LoVo (cell line): ENCODE measurements around the gene TBC1D8B.
A peak's percentile ranks its signal among the peaks of the same experiment; 100 is the strongest.
"Not testable (repeated sequence)": the region's sequence is repeated elsewhere in the genome, so short reads cannot be mapped to it uniquely, and the experiment has no call there.

Experiments used
- DNase-seq: peaks from one replicate; pipeline ENCODE4 v3.0.0-alpha.2; 2016; ENCODE audit warnings: low spot score

Gene TBC1D8B

DNA sequence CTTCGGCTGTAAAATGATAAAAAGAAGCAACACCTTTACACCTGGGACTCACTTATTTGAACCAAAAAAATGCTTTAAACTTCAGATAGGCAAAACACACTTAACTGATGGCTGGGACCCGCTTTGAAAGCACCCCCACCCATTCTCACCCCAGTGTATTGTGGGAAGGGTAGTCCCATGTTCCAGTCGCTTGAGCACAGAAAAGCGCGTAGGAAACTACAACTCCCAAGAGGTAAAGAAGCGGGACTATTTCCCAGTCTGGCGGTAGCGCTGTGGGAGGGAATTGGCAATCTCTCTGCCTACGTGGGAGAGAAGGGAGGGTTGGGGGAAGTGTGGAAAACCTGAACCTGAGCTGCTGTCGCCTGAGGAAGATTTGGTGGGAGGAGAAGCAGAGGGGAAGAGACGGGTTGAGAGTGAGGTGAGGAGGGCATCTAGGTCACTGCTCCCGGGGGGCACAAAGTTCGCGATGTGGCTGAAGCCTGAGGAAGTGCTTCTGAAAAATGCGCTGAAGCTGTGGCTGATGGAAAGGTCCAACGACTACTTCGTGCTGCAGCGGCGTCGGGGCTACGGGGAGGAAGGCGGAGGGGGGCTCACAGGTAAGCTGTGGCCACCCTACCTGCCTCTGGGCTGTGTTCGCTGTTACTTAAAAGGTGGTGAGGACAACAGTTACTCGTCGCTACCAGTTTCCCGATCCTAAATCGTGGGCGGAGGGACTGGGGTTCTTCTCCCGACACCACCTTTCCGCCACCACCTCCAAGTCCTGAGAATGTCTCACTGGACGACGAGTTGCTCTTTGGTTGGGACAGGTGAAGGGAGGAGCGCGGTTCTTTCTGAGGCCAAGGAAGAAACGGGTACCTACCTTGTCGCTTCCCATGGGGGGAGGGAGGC is at the start of gene TBC1D8B:
Gene TBC1D8B (plus strand): TSS at position 286 of the 888 bp plus-strand sequence. CDS start 181 bp downstream, at position 467.
- peak; percentile 82 for DNase-seq

DNA sequence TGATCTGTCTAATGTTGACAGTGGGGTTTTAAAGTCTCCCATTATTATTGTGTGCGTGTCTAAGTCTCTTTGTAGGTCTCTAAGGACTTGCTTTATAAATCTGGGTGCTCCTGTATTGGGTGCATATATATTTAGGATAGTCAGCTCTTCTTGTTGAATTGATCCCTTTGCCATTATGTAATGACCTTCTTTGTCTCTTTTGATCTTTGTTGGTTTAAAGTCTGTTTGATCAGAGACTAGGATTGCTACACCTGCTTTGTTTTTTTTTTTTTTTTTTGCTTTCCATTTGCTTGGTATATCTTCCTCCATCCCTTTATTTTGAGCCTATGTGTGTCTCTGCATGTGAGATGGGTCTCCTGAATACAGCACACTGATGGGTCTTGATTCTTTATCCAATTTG is 33.2 kb upstream of the TBC1D8B start:
- DNase-seq: not testable (repeated sequence)

GRCh38 chrX:106774981-106775380 is 27.5 kb upstream of the TBC1D8B start:
- no peak for DNase-seq

DNA sequence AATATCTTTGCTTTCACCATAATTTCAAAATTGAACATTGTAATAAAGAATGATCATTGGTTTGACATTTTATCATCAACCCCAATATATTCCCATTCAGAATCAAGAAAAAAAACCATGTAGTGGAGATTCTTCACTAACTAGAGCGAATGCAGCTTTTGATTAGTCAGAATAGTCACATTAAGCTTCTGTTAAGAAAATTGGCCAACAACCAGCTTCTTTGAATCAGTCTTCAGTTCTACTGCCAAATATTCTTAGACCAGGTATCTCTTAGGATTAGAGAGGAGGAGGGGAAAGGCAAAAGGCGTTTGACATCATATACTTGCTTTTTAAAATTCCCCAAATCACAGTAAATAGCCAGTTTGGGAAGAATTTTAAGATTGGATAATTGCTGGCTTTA is 22.2 kb upstream of the TBC1D8B start:
- DNase-seq: no peak

DNA sequence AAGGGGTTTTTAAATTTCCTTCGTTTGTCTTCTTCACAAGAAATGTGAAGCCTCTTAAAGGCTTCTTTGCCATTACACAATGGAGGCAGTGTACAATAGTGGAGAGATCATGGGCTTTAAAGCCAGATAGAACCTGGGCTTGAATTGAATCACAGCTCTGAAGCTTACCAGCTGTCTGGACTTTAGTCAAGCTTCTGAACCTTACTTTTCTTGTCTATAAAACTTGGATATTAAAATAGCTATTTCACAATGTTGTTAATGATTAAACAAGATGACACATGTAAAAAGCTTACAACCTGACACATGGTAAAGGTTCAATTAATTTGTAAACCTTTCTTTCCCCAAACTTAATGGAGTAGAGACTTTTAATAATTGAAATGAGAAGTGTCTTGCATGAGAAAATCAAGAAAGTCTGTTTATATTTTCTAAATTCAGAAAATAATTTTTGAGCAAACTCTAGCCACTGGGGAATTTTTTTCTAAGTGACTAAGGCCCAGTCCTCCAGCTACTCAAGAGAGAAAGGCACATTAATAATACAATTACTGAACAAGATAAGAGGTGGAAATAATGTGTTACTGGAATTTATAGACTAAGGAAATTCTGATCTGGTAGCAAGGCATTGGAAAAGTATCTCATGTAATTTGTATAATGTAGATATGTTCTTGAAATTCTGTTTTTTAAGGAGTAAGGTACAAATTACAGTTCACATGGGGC is 21.7 kb upstream of the TBC1D8B start:
- peak; percentile 53 for DNase-seq

- no peak for DNase-seq
Observed at GRCh38 chrX:106783716-106784115, 18.8 kb upstream of the TBC1D8B start.

GRCh38 chrX:106791495-106791894 is 11.0 kb upstream of the TBC1D8B start:
- DNase-seq: no peak

- no peak for DNase-seq
Observed at GRCh38 chrX:106802063-106802387, 448 bp upstream of the TBC1D8B start.

DNA sequence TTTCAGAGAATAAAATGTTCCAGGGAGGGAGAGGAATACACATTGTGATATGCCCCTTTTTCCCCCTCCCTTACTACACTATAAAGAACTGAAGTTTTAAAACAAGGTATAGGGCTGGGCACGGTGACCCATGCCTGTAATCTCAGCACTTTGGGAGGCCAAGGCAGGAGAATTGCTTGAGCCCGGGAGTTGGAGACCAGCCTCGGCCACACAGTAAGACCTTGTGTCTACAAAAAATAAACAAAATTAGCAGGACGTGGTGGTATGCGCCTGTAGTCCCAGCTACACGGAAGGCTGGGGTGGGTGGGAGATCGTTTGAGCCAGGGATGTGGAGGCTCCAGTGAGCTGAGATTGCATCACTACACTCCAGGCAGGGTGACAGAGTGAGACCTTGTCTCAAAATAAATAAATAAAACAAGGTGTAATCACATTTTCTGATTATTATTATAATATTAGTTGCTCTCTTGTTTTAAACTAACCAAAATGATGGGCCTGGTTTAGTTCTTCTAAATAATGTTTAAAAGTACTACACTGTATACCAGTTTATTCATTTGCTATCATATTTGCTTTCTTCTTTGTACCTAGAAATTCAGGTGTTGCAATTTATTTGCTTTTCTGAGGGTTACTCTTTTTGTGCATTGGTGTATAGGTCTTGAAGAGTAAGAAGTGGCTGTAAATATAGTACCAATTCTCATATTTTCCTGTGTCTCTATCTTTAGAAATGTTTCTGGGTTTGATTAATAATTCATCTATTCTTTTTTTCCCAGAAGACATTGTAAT is 8.8 kb downstream of the TBC1D8B start:
- DNase-seq: no peak

DNA sequence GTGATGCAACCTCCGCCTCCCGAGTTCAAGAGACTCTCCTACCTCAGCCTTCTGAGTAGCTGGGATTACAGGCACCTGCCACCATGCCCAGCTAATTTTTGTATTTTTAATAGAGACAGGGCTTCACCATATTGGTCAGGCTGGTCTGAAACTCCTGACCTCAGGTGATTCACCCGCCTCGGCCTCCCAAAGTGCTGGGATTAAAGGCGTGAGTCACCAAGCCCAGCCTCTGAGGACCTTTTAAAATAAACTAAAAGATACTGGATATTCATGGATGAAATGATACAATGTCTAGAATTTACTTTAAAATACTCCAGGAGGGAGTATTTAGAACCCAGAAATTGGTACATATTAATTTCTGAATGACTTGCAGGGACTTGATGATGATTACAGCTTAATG is 10.5 kb downstream of the TBC1D8B start:
- not testable (repeated sequence) for DNase-seq

DNA sequence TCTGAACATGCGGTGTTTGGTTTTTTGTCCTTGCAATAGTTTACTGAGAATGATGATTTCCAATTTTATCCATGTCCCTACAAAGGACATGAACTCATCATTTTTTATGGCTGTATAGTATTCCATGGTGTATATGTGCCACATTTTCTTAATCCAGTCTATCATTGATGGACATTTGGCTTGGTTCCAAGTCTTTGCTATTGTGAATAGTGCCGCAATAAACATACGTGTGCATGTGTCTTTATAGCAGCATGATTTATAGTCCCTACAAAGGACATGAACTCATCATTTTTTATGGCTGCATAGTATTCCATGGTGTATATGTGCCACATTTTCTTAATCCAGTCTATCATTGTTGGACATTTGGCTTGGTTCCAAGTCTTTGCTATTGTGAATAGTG is 11.6 kb downstream of the TBC1D8B start:
- not testable (repeated sequence) for DNase-seq

- DNase-seq: no peak
Observed at GRCh38 chrX:106862972-106863688, 60.7 kb downstream of the TBC1D8B start.

- no peak for DNase-seq
Observed at GRCh38 chrX:106863697-106864096, 61.2 kb downstream of the TBC1D8B start.

- DNase-seq: not testable (repeated sequence)
Observed at GRCh38 chrX:106872796-106873195, 70.3 kb downstream of the TBC1D8B start.

DNA sequence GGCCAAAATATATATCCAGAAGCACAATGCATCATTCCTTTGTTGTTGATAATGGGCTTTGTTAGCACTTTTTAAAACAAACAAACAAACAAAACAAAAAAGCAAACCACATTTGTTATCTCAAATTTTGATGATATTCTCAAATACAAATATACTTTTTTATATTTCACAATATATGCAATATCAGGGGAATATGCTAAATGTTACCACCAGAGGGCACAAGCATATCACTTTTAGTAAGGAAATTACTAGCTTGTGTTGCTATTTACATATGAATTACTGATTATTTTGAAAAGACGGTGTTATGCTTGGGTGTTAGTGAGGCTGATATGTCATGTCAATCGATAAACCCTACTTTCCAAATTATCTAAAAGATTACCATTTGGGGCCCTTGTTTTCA is 71.6 kb downstream of the TBC1D8B start:
- DNase-seq: peak; percentile 34

DNA sequence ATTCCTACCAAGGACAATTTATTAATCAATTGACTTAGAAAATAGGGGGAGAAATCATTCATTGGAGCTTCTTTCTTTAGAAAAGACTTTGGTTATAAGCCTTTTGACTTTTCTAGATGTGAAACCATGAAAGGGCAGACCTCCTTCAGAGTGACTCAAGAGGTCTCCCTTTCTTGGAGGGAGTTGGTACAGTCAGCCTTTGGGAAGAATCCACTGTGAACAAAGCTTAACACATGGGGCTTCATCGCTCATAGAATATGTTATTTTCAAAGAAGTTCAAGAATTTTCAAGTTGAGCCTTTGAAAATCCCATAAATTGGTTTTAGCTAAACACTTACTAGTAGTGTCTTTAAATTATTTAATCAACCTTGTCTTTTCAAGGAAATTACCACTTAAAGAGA is 72.7 kb downstream of the TBC1D8B start:
- DNase-seq: no peak

- no peak for DNase-seq
Observed at GRCh38 chrX:106889468-106889867, 87.0 kb downstream of the TBC1D8B start.

DNA sequence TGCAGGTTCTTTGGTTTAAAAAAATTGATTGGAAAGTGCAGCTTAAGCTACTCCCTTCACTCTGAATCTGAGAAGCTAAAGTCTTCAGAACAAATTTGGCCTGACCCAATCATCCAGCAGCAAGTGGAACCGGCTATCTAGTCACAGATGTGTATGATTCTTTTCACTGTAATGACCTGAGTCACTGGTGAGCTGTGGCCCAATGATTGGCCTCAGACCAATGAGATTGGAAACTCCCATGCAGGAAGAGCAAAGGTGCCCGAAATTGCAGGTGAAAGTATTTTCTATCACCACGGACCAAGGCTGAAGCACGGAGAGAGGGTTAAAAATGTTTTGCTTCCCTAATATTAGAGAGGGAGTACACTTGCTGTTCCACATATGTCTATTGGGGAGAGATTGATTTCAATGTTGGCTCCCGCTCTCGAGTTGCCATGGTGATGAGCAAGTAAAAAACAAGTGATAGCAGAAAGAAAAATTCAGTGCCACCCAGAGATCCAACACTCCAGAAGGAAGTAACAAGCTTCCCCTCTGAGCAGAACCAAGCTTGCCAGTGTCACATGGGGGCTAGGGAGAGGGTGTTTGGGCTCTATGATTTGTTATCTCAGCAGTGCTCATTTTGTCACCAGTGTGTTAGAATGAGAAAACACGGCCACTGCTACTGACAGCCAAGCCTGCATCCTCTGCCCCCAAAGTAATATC is 89.4 kb downstream of the TBC1D8B start:
- DNase-seq: no peak

DNA sequence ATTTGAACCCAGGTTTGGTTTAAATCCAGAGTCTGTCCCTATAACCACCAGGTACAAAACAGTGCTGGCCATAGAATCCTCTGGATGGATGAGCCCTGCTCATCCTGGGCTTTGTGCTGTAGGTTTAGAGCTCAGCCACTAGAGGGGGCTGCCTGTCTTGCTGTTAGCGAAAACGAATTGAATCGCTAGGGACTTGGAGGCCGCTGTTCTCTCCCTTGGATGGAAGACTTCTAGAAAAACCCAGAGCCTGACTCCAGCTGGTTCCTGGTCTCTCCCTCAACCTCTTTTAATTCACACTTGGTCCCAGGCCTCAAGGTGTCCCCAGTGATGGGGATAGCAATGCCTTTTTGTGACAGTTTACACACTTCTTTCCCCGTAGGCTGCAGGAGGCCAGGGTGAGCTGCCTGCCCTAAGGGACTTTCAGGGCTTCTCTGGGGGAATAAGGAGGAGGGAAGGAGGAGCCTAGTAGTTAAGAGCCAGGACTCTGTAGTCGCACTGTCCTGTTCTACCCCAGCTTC is 92.0 kb downstream of the TBC1D8B start:
- peak; percentile 73 for DNase-seq

DNA sequence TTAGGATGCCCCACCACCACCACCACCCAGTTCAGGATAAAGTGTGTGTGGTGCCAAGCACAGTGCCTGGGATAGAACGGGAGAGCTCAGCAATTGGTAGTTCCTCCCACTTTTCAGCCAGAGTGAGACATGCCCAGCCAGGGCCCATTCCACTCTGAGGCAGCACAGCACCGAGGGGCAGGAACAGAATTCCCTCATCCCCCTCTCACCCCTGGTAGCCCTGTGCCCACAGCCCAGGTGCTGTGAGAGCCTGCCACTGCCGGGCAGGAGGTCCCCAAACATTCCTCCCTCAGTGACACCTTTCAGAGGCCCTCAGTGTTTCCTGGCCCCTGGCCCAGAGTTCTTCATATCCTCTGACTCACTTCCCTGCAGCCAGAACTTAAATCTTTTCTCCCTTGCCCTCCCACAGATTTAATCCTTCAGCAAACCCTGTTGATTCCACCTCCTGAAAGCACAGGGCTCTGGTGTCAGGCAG is 92.5 kb downstream of the TBC1D8B start:
- peak; percentile 66 for DNase-seq

DNA sequence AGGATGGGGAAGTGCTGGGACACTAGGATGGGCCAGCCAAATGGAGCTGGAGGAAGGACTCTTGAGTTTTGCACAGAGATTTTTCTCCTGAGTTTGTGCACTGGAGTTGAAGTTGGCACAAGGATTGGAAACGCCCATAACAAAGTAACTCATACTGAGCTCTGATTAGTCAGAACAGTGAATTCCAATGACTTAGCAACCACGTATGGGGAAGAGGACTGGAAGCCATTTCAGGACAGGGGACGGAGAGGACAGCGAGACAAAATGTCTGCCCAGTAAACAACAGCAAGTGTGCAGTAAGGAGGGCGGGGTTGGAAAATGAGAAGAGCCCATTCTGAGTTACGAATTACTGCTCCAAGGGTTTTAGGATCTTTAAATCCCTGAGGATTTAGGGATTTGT is 94.8 kb downstream of the TBC1D8B start:
- no peak for DNase-seq
